GM06990 (cell line): ENCODE results near the gene PTH1R.

Experiments
- DNase-seq: peaks from one replicate; pipeline ENCODE4 v3.0.0-alpha.2; 2011; ENCODE audit not compliant: insufficient read length; ENCODE audit errors: extremely low read depth
- H3K27me3 ChIP-seq: replicated peaks from 2 replicates; pipeline ENCODE4 v1.6.0; 2011; ENCODE audit warnings: low read length; ENCODE audit not compliant: control insufficient read depth, insufficient read depth
- H3K36me3 ChIP-seq: 2 replicates; pipeline ENCODE4 v1.5.1; 2011; ENCODE audit warnings: low read length; ENCODE audit not compliant: control insufficient read depth, insufficient read depth
- H3K4me3 ChIP-seq: replicated peaks from 2 replicates; pipeline ENCODE4 v1.5.1; 2011; ENCODE audit warnings: low read depth, mild to moderate bottlenecking, control low read depth, low read length
- TF ChIP-seq, protein P1 (sequence below): IDR thresholded peaks from 2 replicates; pipeline ENCODE4 v1.5.1; 2011; ENCODE audit warnings: low read length, control low read depth, mild to moderate bottlenecking, inconsistent platforms; ENCODE audit not compliant: insufficient read depth, poor library complexity, severe bottlenecking

Gene PTH1R

DNA sequence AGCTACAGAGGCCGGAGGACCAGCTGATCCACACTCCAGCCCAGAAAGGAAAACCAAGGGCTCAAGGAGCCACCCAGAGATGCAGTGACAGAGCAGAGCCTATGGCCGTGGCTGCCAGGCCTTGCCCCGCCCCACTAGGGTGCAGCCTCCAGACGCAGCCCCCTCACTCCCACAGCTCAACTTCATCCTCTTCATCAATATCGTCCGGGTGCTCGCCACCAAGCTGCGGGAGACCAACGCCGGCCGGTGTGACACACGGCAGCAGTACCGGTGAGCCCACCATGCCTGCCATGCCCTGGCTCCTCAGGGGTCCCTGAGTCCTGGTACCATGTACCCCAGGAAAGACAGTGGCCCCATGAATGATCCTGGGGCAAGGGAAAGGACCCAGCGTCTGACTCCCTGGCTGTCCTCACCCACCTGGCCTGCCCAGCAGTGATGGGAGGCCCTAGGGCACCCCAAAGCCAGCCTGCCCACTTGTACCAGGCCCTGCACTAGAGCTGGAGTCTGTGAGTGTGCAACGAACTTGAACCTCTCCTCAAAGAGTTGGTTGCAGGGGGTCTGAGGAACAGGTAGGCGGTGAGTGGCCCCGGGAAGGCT, 24.2 kb downstream of the PTH1R start:
- Histone ChIP-seq H3K27me3 (no peaks in the 10 kb centered on the region; the same call in 1 of the 2 replicates), H3K4me3 (no peak overlapping the region), H3K36me3 (no peaks in the 10 kb centered on the region)
- no peak for DNase-seq
- TF ChIP-seq, protein P1, sequence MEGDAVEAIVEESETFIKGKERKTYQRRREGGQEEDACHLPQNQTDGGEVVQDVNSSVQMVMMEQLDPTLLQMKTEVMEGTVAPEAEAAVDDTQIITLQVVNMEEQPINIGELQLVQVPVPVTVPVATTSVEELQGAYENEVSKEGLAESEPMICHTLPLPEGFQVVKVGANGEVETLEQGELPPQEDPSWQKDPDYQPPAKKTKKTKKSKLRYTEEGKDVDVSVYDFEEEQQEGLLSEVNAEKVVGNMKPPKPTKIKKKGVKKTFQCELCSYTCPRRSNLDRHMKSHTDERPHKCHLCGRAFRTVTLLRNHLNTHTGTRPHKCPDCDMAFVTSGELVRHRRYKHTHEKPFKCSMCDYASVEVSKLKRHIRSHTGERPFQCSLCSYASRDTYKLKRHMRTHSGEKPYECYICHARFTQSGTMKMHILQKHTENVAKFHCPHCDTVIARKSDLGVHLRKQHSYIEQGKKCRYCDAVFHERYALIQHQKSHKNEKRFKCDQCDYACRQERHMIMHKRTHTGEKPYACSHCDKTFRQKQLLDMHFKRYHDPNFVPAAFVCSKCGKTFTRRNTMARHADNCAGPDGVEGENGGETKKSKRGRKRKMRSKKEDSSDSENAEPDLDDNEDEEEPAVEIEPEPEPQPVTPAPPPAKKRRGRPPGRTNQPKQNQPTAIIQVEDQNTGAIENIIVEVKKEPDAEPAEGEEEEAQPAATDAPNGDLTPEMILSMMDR, result no peak

DNA sequence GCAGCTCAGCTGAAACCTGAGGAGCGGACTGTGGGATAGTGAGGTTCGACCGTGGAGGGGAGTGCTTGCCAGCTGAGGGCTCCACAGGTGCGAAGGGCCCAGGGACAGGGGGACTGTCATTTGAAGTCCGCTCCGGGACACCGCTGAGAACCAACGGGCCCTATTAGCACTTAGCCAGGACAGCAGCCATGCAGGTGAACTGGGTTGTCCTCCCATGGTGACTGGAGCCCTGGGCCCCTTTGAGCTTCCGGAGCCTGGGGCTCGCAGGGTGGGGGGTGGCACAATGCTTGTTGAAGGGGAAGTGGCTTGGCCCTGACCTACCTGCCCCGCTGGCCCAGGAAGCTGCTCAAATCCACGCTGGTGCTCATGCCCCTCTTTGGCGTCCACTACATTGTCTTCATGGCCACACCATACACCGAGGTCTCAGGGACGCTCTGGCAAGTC, 24.7 kb downstream of the PTH1R start:
- Histone ChIP-seq H3K27me3 (no peaks in the 10 kb centered on the region; the same call in 1 of the 2 replicates), H3K4me3 (no peak overlapping the region), H3K36me3 (no peaks in the 10 kb centered on the region)
- TF ChIP-seq, protein P1, result no peak
- DNase-seq, result no peak

DNA sequence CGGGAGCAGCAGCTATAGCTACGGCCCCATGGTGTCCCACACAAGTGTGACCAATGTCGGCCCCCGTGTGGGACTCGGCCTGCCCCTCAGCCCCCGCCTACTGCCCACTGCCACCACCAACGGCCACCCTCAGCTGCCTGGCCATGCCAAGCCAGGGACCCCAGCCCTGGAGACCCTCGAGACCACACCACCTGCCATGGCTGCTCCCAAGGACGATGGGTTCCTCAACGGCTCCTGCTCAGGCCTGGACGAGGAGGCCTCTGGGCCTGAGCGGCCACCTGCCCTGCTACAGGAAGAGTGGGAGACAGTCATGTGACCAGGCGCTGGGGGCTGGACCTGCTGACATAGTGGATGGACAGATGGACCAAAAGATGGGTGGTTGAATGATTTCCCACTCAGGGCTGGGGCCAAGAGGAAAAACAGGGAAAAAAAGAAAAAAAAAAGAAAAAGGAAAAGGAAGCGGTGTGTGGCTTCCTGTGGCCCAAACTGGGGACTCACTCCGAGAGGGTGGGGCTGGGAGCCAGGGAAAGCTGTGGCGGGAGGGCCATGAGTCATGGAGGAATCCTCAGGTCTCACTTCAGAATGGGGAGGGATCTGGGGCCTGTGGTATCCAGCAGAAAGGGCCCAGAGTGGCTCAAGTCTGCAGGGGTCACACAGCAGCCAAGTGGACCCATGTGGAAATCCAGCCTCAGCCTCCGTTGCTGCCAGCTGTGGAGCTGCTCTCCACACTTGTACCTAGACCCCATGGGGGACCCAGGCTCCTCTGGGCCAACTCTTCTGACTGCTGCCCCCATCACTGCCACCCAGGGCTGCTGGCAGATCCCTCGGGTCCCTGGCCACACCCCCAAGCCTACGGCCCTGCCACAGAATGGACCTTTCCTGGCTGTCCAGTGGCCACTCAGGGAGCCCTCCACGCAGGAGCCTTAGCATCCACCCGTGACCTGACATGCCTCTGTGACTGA, 26.1 kb downstream of the PTH1R start:
- no peak for DNase-seq

DNA sequence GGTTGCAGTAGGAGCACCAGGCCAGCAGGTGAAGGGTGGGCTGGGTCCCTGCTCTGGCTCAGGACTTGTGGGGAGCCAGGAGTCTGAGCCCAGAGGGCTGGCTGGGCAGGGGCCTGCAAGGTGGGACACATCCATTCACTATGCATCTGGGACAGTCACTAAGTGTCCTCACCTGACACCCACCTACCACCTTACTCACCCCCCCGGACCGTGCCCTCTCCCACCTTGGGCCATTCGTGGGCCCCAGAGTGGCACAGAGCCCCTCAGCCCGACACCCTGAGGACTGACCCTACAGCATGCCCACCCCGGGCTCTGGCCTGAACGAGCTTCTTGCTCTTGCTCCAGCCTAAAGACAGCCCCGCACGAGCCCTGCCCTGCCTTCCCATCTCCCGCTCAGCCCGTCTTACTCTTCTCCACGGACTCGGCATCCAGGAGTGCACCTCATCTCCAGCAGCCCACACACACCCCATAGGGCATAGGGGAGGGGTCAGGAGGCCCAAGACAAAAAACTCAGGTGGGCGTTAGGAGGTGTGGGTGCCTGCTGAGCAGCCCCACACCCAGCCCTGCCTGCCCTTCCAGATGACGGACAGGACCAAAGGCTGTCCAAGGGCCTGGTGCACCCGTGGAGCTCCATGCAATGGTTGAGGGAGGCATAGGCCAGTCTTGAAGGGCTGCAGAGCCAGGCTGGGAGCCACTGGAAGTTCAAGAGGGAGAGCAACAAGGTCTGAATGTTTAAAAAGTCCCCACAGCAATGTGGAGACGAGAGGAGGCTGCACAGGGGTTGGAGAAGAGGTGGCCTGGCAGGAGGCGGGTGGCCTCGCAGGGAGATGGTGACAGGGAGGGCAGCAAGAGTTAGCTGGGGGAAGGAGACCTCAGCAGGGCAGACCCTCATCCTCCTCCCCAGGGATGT, 27.0 kb downstream of the PTH1R start:
- H3K4me3 ChIP-seq, result no peak overlapping the region

More for the DNA sequence above, 26.1 kb downstream of the PTH1R start:
- H3K4me3 ChIP-seq, result no peak overlapping the region
- TF ChIP-seq, protein P1, result no peak
- H3K27me3 ChIP-seq, result no peaks in the 10 kb centered on the region; the same call in 1 of the 2 replicates
- no peaks in the 10 kb centered on the region for H3K36me3 ChIP-seq

DNA sequence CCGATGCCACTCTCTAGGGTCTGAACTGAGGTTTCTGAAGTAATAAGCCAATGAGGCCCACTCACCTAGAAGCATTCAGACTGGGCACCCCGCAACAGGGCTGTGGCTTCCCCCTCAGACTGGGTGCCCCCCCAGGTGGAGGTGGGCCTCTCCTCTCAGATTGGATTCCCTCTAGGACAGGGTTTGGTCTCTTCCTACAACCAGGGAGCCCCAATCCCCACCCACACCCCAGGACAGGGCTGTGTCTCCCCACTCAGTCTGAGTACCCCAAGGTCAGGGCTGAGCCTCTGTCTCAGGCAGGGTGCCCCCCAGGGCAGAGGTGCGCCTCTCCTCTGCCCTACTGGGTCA, 27.7 kb downstream of the PTH1R start:
- H3K36me3 ChIP-seq, result no peaks in the 10 kb centered on the region
- H3K27me3 ChIP-seq, result no peaks in the 10 kb centered on the region
- no peak overlapping the region for H3K4me3 ChIP-seq
- DNase-seq, result no peak
- TF ChIP-seq, protein P1, result no peak

More for the DNA sequence above, 27.0 kb downstream of the PTH1R start:
- DNase-seq, result no peak
- Histone ChIP-seq H3K36me3 (no peaks in the 10 kb centered on the region), H3K27me3 (no peaks in the 10 kb centered on the region; the same call in 1 of the 2 replicates)
- TF ChIP-seq, protein P1, result no peak
